Measurements from ENCODE around the gene FBXO41.

DNA sequence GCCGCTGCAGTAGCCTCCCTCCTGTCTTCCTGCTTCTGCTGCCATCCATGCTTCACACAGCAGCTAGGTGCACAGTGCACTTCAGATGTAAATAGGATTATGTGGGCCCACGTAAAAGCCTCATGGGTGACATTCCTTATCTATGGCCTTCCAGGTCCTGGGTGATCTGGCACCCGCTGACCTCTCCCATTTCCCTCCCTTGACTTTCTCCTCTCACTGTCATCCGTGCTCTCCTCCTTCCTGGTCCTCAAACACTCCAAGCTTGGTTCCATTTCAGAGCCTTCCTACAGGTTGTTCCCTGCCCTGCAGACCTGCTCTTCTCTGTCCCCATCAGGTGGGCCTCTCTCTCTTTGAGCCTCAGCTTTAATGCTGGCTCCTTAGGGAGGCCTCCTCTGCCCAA lies 74.3 kb downstream of the FBXO41 start:
- TF ChIP-seq ZNF274 (IDR thresholded peaks at IDR 0.05; ENCODE audit: low read depth, low read length) (no peak), YY1 (IDR thresholded peaks at IDR 0.05; ENCODE audit: insufficient read depth, insufficient read length) (no peak), SUZ12 (IDR thresholded peaks at IDR 0.05; ENCODE audit: extremely low read depth, insufficient read depth, insufficient read length) (no peak)

Measured in NT2/D1 (cell line).